Measurements from ENCODE around the gene FXN.
"Not testable (repeated sequence)": the region's sequence is repeated elsewhere in the genome, so short reads cannot be mapped to it uniquely, and the experiment has no call there.

Gene FXN

DNA sequence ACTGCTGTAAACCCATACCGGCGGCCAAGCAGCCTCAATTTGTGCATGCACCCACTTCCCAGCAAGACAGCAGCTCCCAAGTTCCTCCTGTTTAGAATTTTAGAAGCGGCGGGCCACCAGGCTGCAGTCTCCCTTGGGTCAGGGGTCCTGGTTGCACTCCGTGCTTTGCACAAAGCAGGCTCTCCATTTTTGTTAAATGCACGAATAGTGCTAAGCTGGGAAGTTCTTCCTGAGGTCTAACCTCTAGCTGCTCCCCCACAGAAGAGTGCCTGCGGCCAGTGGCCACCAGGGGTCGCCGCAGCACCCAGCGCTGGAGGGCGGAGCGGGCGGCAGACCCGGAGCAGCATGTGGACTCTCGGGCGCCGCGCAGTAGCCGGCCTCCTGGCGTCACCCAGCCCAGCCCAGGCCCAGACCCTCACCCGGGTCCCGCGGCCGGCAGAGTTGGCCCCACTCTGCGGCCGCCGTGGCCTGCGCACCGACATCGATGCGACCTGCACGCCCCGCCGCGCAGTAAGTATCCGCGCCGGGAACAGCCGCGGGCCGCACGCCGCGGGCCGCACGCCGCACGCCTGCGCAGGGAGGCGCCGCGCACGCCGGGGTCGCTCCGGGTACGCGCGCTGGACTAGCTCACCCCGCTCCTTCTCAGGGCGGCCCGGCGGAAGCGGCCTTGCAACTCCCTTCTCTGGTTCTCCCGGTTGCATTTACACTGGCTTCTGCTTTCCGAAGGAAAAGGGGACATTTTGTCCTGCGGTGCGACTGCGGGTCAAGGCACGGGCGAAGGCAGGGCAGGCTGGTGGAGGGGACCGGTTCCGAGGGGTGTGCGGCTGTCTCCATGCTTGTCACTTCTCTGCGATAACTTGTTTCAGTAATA is at the start of gene FXN:
TSS of gene FXN (plus strand) at position 315 of the 871 bp plus-strand sequence. CDS start at position 346, 31 bp downstream.
- DNase-seq = peak; percentile 85

DNA sequence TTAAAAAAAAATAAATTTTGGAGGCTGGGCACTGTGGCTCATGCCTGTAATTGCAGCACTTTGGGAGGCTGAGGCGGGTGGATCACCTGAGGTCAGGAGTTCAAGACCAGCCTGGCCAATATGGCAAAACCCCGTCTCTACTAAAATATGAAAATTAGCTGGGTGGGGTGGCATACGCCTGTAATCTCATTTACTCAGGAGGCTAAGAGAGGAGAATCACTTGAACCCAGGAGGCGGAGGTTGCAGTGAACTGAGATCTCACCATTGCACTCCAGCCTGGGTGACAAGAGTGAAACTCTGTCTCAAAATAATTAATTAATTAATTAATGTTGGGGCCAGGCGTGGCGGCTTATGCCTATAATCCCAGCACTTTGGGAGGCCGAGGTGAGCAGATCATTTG is 48.6 kb upstream of the FXN start:
- not testable (repeated sequence) for DNase-seq

DNA sequence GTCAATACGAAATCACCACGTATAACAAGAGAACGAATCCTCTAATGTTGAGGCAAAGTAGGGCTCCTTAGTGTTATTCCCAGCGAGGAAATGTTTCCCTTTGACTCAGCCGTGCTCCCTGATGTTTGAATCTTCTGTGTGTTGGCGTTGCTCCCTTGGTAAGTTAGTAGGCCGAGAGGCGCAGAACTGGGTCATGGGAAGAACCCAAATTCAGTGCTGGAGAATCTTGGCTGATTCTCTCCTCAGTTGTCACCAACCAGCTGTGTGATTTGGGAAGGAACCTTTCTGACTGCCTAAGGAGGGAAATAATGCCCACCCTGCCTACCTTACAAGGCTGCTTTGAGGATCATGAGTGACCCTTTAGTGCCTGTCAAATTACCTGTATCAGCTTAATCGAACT is 44.1 kb upstream of the FXN start:
- DNase-seq = no peak

DNA sequence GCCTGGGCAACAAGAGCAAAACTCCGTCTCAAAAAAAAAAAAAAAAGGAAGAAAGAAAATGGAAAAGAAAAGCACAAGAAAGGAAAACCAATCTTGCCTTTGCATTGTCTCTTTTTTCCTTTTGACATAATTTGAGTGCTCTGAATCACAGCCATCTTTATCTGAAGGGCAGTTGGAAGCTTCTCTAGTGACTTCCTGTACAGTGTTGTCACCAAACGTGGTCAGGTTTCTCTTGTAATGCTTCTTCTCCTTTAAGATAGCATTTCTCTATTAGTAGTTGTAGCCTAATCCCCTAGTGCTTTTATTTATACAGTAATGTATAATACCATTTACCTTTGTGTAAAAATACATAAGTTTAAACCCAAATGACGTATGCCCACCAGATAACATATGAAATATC is 39.8 kb upstream of the FXN start:
- no peak for DNase-seq

DNA sequence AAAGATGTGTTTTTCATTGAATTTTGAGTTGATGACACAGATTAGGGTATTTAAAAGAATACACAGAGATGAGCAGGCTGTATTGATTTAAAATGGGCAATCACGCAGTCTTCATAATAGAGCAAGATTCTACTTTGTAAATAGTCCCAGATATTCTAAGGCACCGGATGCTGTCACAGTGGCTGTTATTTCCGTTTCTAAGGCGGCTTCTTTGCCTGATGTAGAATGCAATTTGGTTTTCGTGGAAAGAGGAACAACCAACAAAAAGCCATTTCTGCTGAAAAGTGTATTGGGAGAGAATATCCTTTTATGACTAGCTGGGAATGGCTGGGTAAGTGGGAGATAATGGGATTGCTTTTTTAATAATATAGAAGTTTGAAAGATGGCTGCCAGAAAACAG is 39.1 kb upstream of the FXN start:
- DNase-seq = no peak

DNA sequence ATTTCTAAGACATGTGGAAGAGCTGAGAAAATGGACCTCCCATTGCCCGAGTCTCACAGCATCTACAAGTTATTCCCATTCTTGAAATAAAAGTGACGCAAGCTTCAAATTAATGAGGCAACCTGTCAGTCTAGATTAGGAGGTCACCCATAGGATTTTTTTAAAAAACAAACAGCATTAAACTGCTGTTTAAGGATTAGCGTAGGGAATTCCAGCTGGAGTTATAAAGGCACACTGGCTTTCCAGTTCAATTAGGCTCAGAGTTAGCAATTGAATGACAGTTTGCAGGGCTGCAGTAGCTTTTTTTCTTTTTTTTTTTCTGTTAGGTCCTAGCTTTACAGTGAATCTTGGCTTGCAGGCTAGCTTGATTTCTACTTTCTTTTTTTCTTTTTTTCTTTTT is 37.9 kb upstream of the FXN start:
- no peak for DNase-seq

DNA sequence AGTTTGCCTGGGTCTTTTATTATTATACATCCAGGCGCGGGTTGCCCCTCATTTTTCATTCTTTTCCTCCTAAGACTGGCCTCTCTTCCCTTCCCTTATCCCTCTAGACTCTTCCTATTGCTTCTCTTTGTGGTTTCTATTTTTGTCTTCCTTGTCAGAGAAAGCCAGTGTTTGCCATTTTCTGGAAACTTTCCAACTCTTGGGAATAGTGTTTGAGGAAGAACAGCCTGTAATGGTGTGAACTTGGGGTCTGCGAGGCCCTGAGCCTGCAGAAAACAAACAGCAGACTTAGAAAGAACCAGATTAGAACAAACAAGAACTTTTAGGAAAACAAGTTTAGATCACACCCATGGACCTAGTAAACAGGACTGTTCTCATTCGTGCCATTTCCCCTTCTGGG is 37.2 kb upstream of the FXN start:
- no peak for DNase-seq

DNA sequence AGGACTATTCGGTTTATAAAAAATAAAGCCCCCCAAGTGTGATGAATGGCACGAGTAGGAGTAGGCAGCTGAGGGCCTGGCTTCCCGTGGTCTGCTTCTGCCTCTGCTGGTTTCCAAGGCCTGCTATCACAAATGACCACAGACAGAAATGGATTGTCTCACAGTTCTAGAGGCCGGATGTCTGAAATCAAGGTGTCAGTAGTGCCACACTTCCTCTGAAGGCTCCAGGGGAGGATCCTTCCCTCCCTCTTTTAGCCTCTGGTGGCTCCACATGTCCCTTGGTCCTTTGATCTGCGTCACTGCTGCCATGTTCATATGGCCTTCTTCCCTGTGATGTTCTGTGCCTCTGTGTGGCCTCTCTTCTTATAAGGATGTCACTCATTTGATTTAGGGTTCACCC is 36.7 kb upstream of the FXN start:
- no peak for DNase-seq

DNA sequence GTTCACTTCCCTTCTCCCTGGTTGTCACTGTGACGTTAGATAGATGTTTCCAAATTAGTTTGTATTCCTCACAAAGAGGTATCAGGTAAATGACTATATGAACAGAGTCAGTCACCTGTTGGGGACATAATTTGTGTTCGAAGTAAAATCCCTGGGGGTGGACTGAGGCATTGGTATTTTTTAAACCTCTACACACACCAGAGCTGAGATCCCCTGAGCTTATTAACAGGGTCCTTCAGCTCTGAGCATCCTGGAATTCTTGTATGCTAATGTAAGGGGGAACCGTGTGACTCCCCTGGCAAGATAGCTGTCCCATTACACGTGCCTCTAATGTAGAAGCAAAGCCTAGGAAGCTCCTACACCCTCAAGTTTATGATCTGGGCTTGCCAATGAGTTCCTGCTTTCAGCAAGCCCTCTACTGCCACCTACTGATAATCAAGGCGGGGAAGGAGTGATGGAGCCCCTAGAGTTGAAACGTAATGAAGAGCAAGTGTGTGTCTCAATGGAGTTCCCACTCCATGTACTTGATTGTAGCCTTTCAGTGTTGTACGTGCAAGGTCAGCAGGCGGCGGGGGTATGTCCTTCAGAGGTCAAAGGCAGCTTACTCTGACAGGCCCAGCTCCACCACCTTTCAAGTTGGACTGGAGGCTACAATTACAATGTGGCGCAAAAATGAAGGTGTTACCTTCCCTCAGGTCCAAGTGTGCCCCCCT is 36.0 kb upstream of the FXN start:
- DNase-seq = peak; percentile 77

DNA sequence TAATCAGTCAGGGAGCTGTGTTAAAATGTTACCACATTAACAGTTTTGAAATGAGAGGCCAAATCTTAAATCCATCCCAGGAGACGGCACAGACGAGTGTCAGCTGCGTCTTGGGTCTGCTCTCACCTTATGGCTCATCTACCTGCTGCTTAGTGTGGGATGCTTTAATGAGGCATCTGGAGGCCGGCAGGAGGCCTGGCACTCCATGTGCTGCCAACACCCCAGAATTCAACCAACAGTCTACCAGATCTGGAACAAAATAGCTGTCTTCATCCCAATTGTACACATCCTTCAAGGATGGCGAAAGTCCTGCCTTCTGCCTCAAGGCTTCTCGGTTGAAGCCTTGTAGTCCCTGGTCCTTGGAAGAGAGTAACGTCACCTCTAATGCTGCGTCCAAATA is 33.6 kb upstream of the FXN start:
- no peak for DNase-seq

DNA sequence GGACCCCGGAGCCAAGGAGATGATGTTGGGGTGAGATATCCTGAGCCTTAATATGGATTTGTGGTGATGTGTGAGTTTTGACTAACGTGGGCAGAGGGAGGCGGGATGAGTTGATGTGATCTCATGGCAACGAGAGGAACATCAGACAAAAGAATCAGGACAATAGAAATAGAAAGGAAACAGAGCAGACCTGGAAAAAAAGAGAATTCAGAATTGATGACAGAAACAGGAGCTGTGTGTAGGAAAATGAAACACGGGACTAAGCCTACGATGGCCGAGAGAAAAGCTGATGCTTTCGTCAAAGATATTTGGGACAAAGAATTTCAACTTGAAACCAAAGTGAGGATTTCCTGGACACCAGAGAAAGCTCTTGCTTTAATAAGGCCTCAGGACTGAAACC is 32.5 kb upstream of the FXN start:
- DNase-seq = no peak

DNA sequence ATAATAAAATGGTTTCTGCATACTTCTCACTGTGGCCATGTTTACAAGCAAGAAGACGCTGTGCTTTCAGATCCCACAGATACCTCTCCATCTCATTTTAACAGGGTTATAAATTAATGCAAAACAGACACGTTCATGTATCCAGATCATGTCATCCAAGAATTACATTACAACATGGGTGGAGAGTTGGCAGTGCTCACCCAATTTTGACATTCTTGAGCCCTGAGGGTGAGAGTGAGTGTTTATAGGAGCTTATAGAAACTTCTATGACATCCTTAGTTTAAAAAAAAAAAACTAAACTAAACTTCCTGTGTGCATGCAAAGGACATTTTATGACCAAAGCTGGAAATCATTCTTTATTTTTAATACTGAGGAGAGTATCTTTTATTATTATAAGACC is 30.7 kb upstream of the FXN start:
- DNase-seq = no peak

DNA sequence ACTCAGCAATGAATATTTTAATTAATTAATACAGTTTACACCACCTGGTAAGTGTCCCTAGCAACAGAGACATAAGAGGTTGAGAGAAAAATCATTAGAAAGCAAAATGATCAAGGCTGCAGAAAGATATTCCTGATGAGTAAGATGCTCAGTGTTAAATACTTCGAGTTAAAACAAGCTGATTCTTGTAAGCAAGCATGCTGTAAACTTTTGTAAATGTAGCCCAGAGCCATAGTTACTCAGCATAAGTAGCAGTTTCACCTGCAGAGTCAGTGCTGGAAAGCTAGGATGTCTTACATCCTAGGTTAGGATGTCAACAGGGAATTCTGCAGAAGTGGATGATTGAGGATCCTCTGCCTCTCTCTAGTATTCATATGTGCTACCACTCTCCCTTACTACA is 25.8 kb upstream of the FXN start:
- no peak for DNase-seq

DNA sequence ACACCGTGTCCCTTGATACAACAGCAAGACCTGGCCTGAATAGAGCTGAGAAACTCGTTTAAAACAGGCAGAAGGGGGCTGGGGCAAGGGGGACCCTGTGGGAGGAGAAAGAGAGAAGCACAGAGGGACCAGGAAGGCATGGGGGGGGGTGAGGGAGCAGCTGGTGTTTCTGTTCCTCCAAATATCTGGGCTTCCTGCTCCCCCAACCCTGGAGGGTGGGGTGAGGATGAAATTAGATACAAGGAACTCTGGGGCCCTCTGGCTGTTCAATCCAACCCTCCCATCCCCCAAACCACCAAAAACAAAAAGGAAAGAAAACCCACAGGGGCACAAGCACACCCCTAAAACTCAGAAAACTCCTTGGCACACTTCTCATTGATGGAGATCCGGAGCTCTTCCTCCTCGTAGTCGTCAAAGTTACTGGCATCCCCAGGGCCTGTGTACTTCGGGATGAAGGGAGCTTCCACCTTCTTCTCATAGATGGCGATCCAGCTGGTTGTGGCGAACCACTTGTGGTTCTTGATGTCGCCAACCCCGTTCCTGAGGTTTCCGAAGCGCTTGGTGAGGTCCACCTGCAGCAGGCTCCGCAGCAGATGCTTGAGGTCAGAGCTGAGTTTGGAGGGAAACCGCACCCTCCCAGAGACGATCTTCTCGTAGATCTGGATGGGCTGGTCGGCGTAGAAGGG is 22.7 kb upstream of the FXN start:
- no peak for DNase-seq

DNA sequence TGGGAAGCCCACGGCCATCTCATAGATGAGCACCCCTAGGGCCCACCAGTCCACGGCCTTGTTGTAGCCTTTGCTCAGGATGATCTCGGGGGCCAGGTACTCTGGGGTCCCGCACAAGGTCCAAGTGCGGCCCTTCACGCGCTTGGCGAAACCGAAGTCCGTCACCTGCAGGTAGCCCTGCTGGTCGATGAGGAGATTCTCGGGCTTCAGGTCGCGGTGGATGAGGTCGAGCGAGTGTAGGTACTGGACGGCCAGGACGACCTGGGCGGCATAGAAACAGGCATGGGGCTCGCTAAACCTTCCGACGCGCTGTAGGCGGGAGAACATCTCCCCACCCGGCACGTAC is 22.2 kb upstream of the FXN start:
- no peak for DNase-seq

DNA sequence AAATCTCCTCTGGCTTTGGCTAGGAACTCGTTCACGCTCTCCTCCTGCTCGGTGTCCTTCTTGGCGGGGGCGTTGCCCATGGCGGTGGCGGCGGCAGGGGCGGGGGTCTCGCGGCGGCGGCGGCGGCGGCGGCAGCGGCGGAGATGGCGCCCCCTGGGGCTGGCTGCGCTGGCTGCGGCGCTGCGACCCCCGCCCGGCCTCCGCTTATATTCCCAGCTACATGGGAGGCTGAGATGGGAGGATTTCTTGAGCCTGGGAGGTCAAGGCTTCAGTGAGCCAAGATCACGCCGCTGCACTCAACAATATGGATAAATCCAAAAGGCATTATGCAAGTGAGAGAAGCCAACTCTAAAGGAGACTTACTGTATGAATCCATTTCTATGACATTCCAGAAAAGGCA is 21.5 kb upstream of the FXN start, which contains the start of gene PRKACG:
TSS of gene PRKACG (minus strand) at position 101 of the 400 bp plus-strand sequence. CDS start at position 80, 21 bp downstream.
- DNase-seq = no peak

DNA sequence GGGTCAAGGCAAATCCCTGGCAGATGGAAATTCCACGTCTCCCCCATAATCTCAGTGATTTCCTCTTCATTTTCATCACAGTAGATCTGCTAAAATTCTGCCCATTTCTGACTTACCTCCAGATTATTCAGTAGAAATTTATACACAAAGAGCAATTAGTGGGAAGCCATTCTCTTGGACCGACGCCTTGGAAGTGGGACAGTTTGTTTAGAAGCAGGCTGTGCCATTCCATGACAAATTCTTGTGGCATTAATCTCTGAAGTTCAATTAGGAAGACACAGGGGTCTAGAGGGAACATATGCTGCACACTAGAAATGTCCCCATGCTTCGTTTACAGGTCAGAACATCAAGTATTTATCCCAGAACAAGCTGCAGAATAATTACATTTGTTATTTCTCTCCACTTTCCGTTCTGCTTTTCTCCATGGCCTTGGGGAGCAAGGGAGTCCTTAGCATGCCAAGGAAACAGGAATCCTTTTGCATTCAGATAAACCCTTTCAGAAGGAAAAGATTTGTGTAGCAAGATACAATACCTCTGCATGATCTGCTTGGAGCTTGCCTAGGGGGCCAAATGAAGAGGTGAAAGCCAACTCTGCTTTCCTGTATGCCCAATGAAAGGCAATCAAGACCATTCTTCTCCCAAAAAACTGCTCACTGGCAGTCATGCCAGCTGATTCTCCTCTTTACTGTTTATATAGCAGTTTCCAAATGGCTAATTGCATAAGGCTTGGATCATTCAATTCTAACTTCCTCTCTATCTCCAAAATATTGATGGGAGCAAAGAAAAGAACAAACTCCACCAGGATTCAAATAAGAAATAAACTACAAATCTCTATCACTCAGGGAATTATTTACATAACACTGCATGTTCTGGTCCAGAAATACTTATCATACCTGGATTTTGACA is 19.1 kb upstream of the FXN start:
- no peak for DNase-seq

DNA sequence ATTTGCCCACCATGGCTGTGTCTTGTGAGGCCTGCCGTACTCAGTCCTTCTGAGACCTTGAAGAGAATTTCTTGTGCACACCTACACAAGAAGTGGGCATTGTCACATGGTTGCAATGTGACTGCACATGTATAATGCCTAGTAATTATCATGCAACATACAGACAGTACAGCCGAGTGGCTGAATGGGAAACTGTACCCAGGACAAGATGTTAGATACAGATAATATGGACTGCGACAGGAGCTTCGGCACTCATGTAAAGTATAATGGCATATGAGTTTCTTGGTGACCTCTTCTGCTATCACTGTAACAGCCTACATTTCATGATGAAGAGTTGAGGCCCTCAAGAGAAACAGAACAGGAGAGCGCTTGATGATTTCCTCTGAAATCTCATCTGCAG is 16.8 kb upstream of the FXN start:
- DNase-seq = no peak

DNA sequence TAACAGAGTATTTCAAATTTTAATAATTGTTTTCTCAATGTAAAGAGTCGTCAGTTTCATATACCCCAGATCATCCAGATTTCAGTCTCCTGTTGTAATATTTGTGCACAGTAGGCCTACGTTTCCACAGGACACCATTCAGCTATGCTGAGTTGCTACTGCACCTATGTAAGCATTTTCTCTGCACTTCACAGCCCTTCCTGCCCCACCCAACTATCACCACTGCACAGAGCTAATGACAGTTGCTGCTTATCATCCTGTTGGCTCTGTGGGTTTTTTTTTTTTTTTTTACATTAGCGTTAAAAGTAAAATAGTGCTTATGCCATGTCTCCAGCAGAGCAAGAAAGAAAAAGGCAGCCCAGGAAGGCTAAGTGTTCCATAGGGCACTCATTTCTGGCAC is 15.7 kb upstream of the FXN start:
- no peak for DNase-seq

DNA sequence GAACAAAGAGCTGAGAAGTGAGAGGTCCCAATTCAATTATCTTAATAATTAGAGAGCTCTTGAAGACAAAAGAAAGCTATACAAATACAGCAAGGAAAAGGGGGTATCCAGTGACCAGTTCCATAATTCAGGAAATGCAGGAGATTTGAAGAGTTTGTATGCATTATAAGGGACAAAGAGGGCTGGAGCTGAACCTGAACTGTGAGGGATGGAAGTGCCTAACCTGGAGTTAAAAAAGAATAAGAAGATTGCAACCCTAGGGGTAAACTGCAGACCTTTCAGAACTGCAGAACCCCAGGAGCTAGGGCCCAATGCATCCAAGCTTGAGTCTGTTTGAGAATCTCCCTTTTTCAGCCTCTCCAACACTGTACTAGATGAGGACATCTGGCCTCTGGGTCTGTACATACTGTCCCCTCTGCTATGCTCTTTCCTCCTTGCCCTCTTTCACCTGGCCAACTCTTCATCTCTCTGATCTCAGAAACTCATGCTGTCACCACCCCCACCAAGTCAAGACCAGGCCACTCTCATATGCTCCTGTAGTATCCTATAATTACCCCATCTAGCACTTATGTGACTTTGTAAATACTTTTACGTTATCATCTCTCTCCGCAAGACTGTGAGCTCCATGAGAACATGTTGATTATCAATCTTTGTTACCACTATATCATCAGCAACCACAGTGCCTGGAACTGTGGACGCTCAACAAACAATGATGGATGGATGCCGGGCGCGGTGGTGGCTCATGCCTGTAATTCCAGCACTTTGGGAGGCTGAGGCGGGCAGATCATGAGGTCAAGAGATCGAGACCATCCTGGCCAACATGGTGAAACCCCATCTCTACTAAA is 15.0 kb upstream of the FXN start:
- DNase-seq = no peak

DNA sequence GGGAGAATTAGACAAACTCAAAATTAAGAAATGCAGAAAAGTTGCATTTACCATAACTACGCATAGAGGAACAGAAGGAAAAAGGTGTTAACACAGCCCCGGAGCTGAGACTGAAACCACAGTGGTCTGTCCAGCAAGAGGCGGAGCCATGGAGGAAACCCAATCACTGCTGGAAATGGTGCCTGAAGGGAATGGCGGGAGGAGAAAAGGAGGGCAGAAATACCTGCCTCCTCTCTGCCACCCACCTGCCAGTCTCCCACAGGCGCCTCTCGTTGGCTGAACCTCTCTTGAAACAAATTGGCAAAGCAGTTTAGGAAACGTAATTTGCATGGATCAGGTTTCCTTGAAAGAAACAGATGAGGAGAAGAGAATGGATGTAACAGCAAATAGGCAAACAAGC is 11.9 kb upstream of the FXN start:
- no peak for DNase-seq

All from stimulated activated CD4-positive, alpha-beta T cell treated with anti-CD3 and anti-CD28 coated beads, Interleukin-4, amount 100 ng/mL, for 24 hours (primary cell).